Measurements from ENCODE around the gene LGR6.

DNA sequence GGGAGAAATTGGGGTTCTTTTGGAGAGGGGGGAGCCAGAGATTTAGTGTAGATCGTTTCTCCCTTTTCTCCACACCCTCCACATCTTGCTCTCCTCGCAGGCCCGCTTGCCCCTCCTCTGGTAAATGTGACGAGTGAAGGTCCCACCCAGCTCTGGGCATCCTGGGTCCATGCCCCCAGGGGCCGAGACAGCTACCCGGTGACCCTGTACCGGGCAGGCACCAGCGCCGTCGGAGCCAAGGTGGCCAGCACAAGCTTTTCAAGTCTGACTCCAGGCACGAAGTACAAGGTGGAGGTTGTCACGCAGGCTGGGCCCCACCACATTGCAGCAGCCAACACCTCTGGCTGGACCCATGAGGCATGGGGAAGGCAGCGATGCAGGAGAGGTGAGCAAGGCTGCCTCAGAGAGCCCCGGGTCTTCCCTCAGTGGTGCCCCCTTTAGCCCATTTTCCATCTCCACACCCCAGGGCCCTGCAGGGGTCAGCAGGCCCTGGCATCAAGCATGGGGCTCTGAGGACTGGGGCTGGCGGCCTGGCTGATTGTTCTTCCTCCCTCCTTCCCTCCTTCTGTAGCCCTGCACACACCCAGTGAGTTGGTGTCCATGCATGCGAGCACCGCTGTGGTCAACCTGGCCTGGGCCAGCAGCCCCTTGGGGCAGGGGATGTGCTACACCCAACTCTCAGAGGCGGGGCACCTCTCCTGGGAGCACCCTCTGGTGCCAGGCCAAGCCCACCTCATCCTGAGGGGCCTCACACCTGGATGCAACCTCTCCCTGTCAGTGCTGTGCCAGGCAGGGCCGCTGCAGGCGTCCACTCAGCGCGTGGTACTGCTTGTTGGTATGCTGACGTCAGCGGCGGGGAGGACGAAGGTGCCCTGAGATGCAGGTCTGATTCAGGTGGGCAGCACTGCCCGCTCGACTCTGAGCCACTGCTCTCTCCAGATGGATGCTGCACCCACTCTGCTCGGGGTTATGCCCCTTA is 16.4 kb upstream of the LGR6 start:
- TF ChIP-seq CTCF (IDR thresholded peaks at IDR 0.05) (no peak), POLR2A (IDR thresholded peaks at IDR 0.05) (no peak)
